Activated CD4-positive, alpha-beta T cell treated with anti-CD3 and anti-CD28 coated beads, Interleukin-2, amount 10 ng/mL, durations not matched to agents 24 days and 14 days (primary cell): ENCODE measurements around the gene VPS13D. TPM values are rescaled to one million over a fixed set of nuclear protein-coding genes. Genes with fewer than 3 reads are reported as not detected.

ENCODE experiments used
- DNase-seq: peaks from one replicate; pipeline ENCODE4 v3.0.0; 2022
- H3K27ac Mint-ChIP-seq: one replicate; pipeline ENCODE4 v1.8.0; 2022; ENCODE audit warnings: mild to moderate bottlenecking, mixed read lengths
- H3K27me3 Mint-ChIP-seq: one replicate; pipeline ENCODE4 v1.8.0; 2022; ENCODE audit warnings: mixed read lengths
- H3K36me3 Mint-ChIP-seq: one replicate; pipeline ENCODE4 v1.8.0; 2022; ENCODE audit warnings: low read depth, mild to moderate bottlenecking, mixed read lengths
- H3K4me1 Mint-ChIP-seq: one replicate; pipeline ENCODE4 v1.8.0; 2021; ENCODE audit warnings: mixed read lengths
- H3K4me3 Mint-ChIP-seq: one replicate; pipeline ENCODE4 v1.8.0; 2022; ENCODE audit warnings: mild to moderate bottlenecking, moderate library complexity, mixed read lengths
- H3K9me3 Mint-ChIP-seq: one replicate; pipeline ENCODE4 v1.8.0; 2021; ENCODE audit warnings: mixed read lengths
- intact Hi-C: fragments of 100-400 bp; cut with micrococcal nuclease; formaldehyde crosslinking; loops from one replicate; pipeline ENCODE4 v1.15.1; 2023
- total RNA-seq: library from RNA; stranded (reverse); gene quantifications from 2 replicates; pipeline ENCODE4 v1.2.3, GENCODE V29; 2022

The VPS13D gene
- total RNA-seq, 1 donor from 2014 or later, result 30.8 TPM

GRCh38 chr1:12412439-12412838 is 182.6 kb downstream of the VPS13D start:
- no peak overlapping the region for H3K27ac Mint-ChIP-seq
- H3K36me3 Mint-ChIP-seq, result peaks cover 75% of the 10 kb centered on the region
- H3K9me3 Mint-ChIP-seq, result peaks cover 13% of the 10 kb centered on the region
- H3K4me3 Mint-ChIP-seq, result no peak overlapping the region
- H3K4me1 Mint-ChIP-seq, result peaks cover 19% of the 10 kb centered on the region
- DNase-seq, result no peak
- intact Hi-C loops, result no loop called here
- H3K27me3 Mint-ChIP-seq, result no peaks in the 10 kb centered on the region

- Mint-ChIP-seq H3K27me3 (no peaks in the 10 kb centered on the region), H3K27ac (no peak overlapping the region), H3K36me3 (peaks cover 82% of the 10 kb centered on the region), H3K9me3 (peaks cover 13% of the 10 kb centered on the region), H3K4me1 (peaks cover 13% of the 10 kb centered on the region), H3K4me3 (no peak overlapping the region)
- no peak for DNase-seq
- intact Hi-C loops, result loop anchor here (1.0 kb wide), 1 partner anchor 105 kb away; no protein-coding TSS in a partner anchor
Measured at GRCh38 chr1:12413664-12414410, 184.0 kb downstream of the VPS13D start.

- DNase-seq, result no peak
- Mint-ChIP-seq H3K36me3 (peaks cover 86% of the 10 kb centered on the region), H3K27ac (peak overlapping the region; percentile 62), H3K4me3 (peak overlapping the region; percentile 14), H3K27me3 (no peaks in the 10 kb centered on the region), H3K9me3 (peaks cover 12% of the 10 kb centered on the region), H3K4me1 (peaks cover 13% of the 10 kb centered on the region)
- intact Hi-C loops, result loop anchor here (1.0 kb wide), 1 partner anchor 105 kb away; no protein-coding TSS in a partner anchor
Measured at GRCh38 chr1:12414444-12415018, 184.7 kb downstream of the VPS13D start.

GRCh38 chr1:12415038-12415466 is 185.2 kb downstream of the VPS13D start:
- Mint-ChIP-seq H3K27me3 (no peaks in the 10 kb centered on the region), H3K27ac (peak overlapping the region; percentile 26)
- intact Hi-C loops, result no loop called here

GRCh38 chr1:12416101-12416500 is 186.3 kb downstream of the VPS13D start:
- intact Hi-C loops, result no loop called here
- H3K4me3 Mint-ChIP-seq, result no peak overlapping the region
- peaks cover 4% of the 10 kb centered on the region for H3K9me3 Mint-ChIP-seq
- H3K4me1 Mint-ChIP-seq, result peaks cover 15% of the 10 kb centered on the region
- H3K27ac Mint-ChIP-seq, result no peak overlapping the region
- DNase-seq, result no peak
- no peaks in the 10 kb centered on the region for H3K27me3 Mint-ChIP-seq
- peaks cover 77% of the 10 kb centered on the region for H3K36me3 Mint-ChIP-seq

More at GRCh38 chr1:12415038-12415466, 185.2 kb downstream of the VPS13D start:
- peaks cover 83% of the 10 kb centered on the region for H3K36me3 Mint-ChIP-seq
- no peak overlapping the region for H3K4me3 Mint-ChIP-seq
- DNase-seq, result no peak
- H3K9me3 Mint-ChIP-seq, result peaks cover 7% of the 10 kb centered on the region
- H3K4me1 Mint-ChIP-seq, result peaks cover 13% of the 10 kb centered on the region

- H3K4me1 Mint-ChIP-seq, result peaks cover 15% of the 10 kb centered on the region
- peaks cover 4% of the 10 kb centered on the region for H3K9me3 Mint-ChIP-seq
- peaks cover 71% of the 10 kb centered on the region for H3K36me3 Mint-ChIP-seq
- peak overlapping the region; percentile 30 for H3K27ac Mint-ChIP-seq
- intact Hi-C loops, result no loop called here
- DNase-seq, result no peak
- H3K27me3 Mint-ChIP-seq, result no peaks in the 10 kb centered on the region
- H3K4me3 Mint-ChIP-seq, result no peak overlapping the region
Measured at GRCh38 chr1:12416744-12417143, 186.9 kb downstream of the VPS13D start.

- Mint-ChIP-seq H3K4me1 (peaks cover 15% of the 10 kb centered on the region), H3K36me3 (peaks cover 65% of the 10 kb centered on the region), H3K27me3 (no peaks in the 10 kb centered on the region), H3K9me3 (peaks cover 4% of the 10 kb centered on the region), H3K4me3 (no peak overlapping the region), H3K27ac (no peak overlapping the region)
- intact Hi-C loops, result no loop called here
- DNase-seq, result no peak
Measured at GRCh38 chr1:12417389-12417788, 187.6 kb downstream of the VPS13D start.

GRCh38 chr1:12420171-12420570 is 190.3 kb downstream of the VPS13D start:
- Mint-ChIP-seq H3K27me3 (no peaks in the 10 kb centered on the region), H3K9me3 (no peaks in the 10 kb centered on the region), H3K27ac (no peak overlapping the region), H3K36me3 (peaks cover 48% of the 10 kb centered on the region), H3K4me3 (no peak overlapping the region), H3K4me1 (peaks cover 9% of the 10 kb centered on the region)
- DNase-seq, result no peak
- intact Hi-C loops, result no loop called here

GRCh38 chr1:12422488-12422887 is 192.7 kb downstream of the VPS13D start:
- Mint-ChIP-seq H3K27me3 (no peaks in the 10 kb centered on the region), H3K4me3 (no peak overlapping the region), H3K9me3 (no peaks in the 10 kb centered on the region), H3K27ac (no peak overlapping the region), H3K4me1 (peaks cover 6% of the 10 kb centered on the region), H3K36me3 (peaks cover 28% of the 10 kb centered on the region)
- DNase-seq, result no peak
- intact Hi-C loops, result no loop called here

GRCh38 chr1:12424087-12424529 is 194.3 kb downstream of the VPS13D start:
- no peak overlapping the region for H3K27ac Mint-ChIP-seq

GRCh38 chr1:12424793-12425192 is 195.0 kb downstream of the VPS13D start:
- no peaks in the 10 kb centered on the region for H3K9me3 Mint-ChIP-seq
- DNase-seq, result no peak
- intact Hi-C loops, result no loop called here
- H3K27ac Mint-ChIP-seq, result no peak overlapping the region
- H3K4me1 Mint-ChIP-seq, result peaks cover 9% of the 10 kb centered on the region
- peaks cover 16% of the 10 kb centered on the region for H3K36me3 Mint-ChIP-seq
- H3K4me3 Mint-ChIP-seq, result no peak overlapping the region
- H3K27me3 Mint-ChIP-seq, result no peaks in the 10 kb centered on the region

More at GRCh38 chr1:12424087-12424529, 194.3 kb downstream of the VPS13D start:
- H3K9me3 Mint-ChIP-seq, result no peaks in the 10 kb centered on the region
- DNase-seq, result no peak
- intact Hi-C loops, result no loop called here
- H3K4me1 Mint-ChIP-seq, result peaks cover 9% of the 10 kb centered on the region
- H3K27me3 Mint-ChIP-seq, result no peaks in the 10 kb centered on the region
- no peak overlapping the region for H3K4me3 Mint-ChIP-seq
- peaks cover 22% of the 10 kb centered on the region for H3K36me3 Mint-ChIP-seq

GRCh38 chr1:12426030-12426429 is 196.2 kb downstream of the VPS13D start:
- peaks cover 16% of the 10 kb centered on the region for H3K36me3 Mint-ChIP-seq
- H3K27ac Mint-ChIP-seq, result no peak overlapping the region
- H3K27me3 Mint-ChIP-seq, result no peaks in the 10 kb centered on the region
- H3K9me3 Mint-ChIP-seq, result no peaks in the 10 kb centered on the region
- intact Hi-C loops, result no loop called here
- DNase-seq, result no peak
- H3K4me1 Mint-ChIP-seq, result peaks cover 10% of the 10 kb centered on the region
- H3K4me3 Mint-ChIP-seq, result no peak overlapping the region

- Mint-ChIP-seq H3K9me3 (no peaks in the 10 kb centered on the region), H3K36me3 (peaks cover 18% of the 10 kb centered on the region), H3K27ac (no peak overlapping the region), H3K27me3 (no peaks in the 10 kb centered on the region), H3K4me1 (peaks cover 13% of the 10 kb centered on the region), H3K4me3 (no peak overlapping the region)
- intact Hi-C loops, result no loop called here
- DNase-seq, result no peak
Measured at GRCh38 chr1:12428334-12428733, 198.5 kb downstream of the VPS13D start.

GRCh38 chr1:12430525-12430924 is 200.7 kb downstream of the VPS13D start:
- no peak overlapping the region for H3K4me3 Mint-ChIP-seq
- no peak for DNase-seq
- intact Hi-C loops, result loop anchor here (10.0 kb wide), 1 partner anchor 256 kb away; no protein-coding TSS in a partner anchor
- no peaks in the 10 kb centered on the region for H3K27me3 Mint-ChIP-seq
- H3K36me3 Mint-ChIP-seq, result peaks cover 15% of the 10 kb centered on the region
- H3K27ac Mint-ChIP-seq, result no peak overlapping the region
- H3K9me3 Mint-ChIP-seq, result no peaks in the 10 kb centered on the region
- H3K4me1 Mint-ChIP-seq, result peaks cover 32% of the 10 kb centered on the region
